Measurements from ENCODE around the gene COMMD10.

Gene COMMD10

DNA sequence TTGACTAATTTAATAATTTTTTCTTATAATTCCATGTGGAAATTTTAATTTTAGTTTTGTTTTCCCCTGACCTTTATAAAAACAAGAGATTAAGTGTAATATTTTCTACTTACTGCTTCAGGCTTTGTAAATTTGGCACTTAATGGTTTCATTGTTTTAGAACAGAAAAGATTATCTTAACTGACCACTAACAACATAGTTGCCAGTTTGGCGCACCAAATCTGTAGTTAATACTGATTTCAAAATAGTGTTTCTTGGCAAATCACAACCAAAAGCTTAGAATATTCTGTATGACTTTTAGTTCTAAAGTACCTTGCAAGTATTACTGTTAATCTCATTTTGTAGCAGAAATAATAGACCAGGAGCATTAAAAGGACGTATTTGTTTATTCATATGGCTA lies 124.3 kb downstream of the COMMD10 start:
- ATAC-seq (ENCODE audit: low read depth) = no peak
- Mint-ChIP-seq H3K27ac (no peak overlapping the region), H3K27me3 (no peaks in the 10 kb centered on the region), H3K36me3 (peaks cover 4% of the 10 kb centered on the region), H3K4me1 (peaks cover 3% of the 10 kb centered on the region), H3K4me3 (no peak overlapping the region), H3K9me3 (no peaks in the 10 kb centered on the region)
- no peak for DNase-seq (ENCODE audit: low spot score in 2 of 2)

DNA sequence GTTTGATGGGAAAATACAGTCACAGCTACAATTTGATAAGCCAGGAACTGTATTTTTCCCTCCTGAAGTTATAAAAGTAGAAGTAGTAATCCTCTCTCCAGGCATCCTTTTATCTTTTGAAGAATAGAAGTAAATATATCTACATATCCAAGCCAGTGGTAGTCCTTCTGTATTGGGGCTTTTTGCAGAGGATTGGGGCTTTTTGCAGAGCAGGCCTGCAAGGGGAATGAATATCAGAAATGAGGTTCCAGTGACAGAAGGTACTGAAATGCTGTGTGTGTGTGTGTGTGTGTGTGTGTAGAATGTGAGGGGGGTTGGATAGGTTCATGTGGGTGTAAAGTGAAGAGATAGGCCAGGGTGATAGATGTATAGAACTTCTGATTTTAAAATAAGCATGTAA lies 127.4 kb downstream of the COMMD10 start:
- no peak overlapping the region for H3K27ac Mint-ChIP-seq
- ATAC-seq (ENCODE audit: low read depth) (no peak), DNase-seq (ENCODE audit: low spot score in 2 of 2) (no peak)
- H3K4me3 Mint-ChIP-seq = no peak overlapping the region
- H3K27me3 Mint-ChIP-seq = no peaks in the 10 kb centered on the region
- peaks cover 7% of the 10 kb centered on the region for H3K36me3 Mint-ChIP-seq
- H3K9me3 Mint-ChIP-seq = no peaks in the 10 kb centered on the region
- peaks cover 3% of the 10 kb centered on the region for H3K4me1 Mint-ChIP-seq

- ATAC-seq (ENCODE audit: low read depth) (no peak), DNase-seq (ENCODE audit: low spot score in 2 of 2) (no peak)
- H3K4me1 Mint-ChIP-seq = peaks cover 6% of the 10 kb centered on the region
- H3K27ac Mint-ChIP-seq = no peak overlapping the region
- H3K36me3 Mint-ChIP-seq = peaks cover 19% of the 10 kb centered on the region
- no peak overlapping the region for H3K4me3 Mint-ChIP-seq
- H3K9me3 Mint-ChIP-seq = no peaks in the 10 kb centered on the region
- no peaks in the 10 kb centered on the region for H3K27me3 Mint-ChIP-seq
These were observed 131.4 kb downstream of the COMMD10 start for GRCh38 chr5:116216246-116216645.

- Mint-ChIP-seq H3K9me3 (peaks cover 5% of the 10 kb centered on the region), H3K4me1 (peaks cover 7% of the 10 kb centered on the region), H3K4me3 (no peak overlapping the region), H3K27ac (no peak overlapping the region), H3K27me3 (no peaks in the 10 kb centered on the region), H3K36me3 (peaks cover 43% of the 10 kb centered on the region)
- DNase-seq (ENCODE audit: low spot score in 2 of 2) = no peak
- no peak for ATAC-seq (ENCODE audit: low read depth)
These were observed 140.6 kb downstream of the COMMD10 start for GRCh38 chr5:116225281-116225922.

DNA sequence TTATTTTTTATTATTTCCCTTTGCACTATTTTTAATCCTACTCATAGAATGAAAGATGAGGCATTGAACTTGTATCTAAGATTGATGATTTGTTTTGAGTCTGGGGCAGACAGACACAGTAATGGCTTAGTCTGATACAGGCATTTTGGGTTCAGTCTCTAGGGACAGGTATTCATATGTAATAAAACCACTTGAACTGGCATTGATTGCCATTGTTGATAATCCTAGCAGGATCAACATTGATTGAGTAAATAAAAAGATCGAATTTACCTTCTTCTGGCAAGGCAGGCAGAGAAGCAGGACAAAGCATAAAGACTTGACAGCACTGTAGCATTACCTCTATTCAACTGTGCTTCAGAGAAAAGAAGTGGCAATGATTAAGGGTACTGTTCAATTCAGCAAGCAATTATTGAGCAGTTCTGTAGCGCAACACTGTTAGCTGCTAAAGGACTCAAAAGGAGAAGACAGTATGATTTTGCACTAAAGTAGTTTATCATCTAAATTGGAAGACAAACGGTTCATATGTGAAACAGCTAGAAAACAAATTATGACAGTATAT lies 144.4 kb downstream of the COMMD10 start:
- H3K27me3 Mint-ChIP-seq = no peaks in the 10 kb centered on the region
- H3K4me3 Mint-ChIP-seq = no peak overlapping the region
- peaks cover 9% of the 10 kb centered on the region for H3K4me1 Mint-ChIP-seq
- no peak overlapping the region for H3K27ac Mint-ChIP-seq
- H3K9me3 Mint-ChIP-seq = peaks cover 4% of the 10 kb centered on the region
- DNase-seq (ENCODE audit: low spot score in 2 of 2) = no peak
- no peak for ATAC-seq (ENCODE audit: low read depth)
- H3K36me3 Mint-ChIP-seq = peaks cover 33% of the 10 kb centered on the region

DNA sequence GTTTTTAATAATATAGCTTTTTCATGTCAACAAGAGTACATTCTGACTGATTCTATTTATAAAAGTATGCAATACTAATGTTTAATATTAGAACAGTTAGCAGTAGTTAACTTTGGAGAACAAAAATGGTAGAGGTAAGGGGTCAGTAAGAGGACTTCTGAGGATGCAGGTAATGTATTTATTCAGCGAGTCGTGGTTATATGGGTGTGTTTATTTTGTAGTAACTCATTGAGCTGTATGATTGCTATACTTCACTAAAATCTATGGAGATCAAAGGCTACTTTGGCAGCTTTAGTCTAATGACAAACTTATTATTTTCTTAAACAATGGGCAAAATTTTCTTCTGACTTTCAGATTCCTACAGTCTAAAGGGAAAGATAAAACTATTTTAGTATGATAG lies 146.5 kb downstream of the COMMD10 start:
- H3K36me3 Mint-ChIP-seq = peaks cover 29% of the 10 kb centered on the region

DNA sequence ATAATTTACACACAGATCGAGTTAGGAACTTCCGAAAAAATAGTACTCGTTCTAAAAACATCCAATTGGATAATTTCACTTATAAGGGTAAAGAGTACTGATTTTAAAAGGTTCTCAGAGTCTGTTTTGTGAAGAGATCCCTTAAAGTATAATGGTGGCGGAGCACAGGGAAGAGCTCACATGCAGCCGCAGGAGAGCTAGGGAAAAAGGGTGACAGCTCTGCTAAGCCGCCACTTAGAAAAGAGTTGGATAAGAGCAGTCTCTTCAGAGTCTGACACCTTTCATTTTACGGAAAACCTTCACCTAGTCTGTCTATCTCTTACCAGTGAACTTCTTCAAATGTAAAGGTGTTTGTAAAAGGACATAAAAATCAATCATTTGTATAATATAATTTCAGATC lies 149.9 kb downstream of the COMMD10 start:
- H3K27ac Mint-ChIP-seq = no peak overlapping the region
- peaks cover 2% of the 10 kb centered on the region for H3K9me3 Mint-ChIP-seq

More for the DNA sequence above, 146.5 kb downstream of the COMMD10 start:
- Mint-ChIP-seq H3K27ac (no peak overlapping the region), H3K4me1 (peaks cover 2% of the 10 kb centered on the region), H3K4me3 (no peak overlapping the region), H3K9me3 (no peaks in the 10 kb centered on the region), H3K27me3 (no peaks in the 10 kb centered on the region)
- no peak for DNase-seq (ENCODE audit: low spot score in 2 of 2)
- no peak for ATAC-seq (ENCODE audit: low read depth)

DNA sequence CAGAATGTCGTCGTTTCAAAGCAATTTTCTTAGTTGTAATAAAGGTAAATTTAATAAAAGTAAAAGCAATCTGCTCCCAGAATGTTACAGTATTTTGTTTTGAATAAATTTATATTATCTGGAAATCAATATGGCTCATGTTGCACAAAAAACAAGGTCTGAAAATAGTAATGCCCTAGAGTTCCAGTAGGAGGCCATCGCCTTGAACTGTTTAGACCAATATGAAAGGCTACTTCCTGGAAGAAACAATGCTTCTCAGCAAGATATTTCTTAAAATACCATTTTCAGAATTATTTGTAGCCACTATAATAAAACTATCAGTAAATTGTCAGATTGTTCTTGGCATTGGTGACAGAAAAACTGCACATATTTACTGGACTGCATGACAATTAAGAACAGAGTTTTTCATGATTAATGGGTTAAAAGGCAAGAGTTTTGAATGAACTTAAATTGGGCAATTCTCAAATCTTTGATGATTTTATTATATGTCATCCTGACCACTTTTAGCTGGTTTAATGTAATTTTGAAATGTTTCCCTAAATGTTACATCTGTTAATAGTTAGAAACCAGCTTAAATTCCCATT lies 153.2 kb downstream of the COMMD10 start:
- DNase-seq (ENCODE audit: low spot score in 2 of 2) (no peak), ATAC-seq (ENCODE audit: low read depth) (no peak)
- Mint-ChIP-seq H3K9me3 (peaks cover 5% of the 10 kb centered on the region), H3K27me3 (no peaks in the 10 kb centered on the region), H3K27ac (no peak overlapping the region), H3K4me3 (no peak overlapping the region), H3K4me1 (peaks cover 5% of the 10 kb centered on the region), H3K36me3 (peaks cover 40% of the 10 kb centered on the region)

More for the DNA sequence above, 149.9 kb downstream of the COMMD10 start:
- ATAC-seq (ENCODE audit: low read depth) (no peak), DNase-seq (ENCODE audit: low spot score in 2 of 2) (no peak)
- no peak overlapping the region for H3K4me3 Mint-ChIP-seq
- H3K36me3 Mint-ChIP-seq = peaks cover 28% of the 10 kb centered on the region
- H3K27me3 Mint-ChIP-seq = no peaks in the 10 kb centered on the region
- H3K4me1 Mint-ChIP-seq = peaks cover 5% of the 10 kb centered on the region

- no peak overlapping the region for H3K27ac Mint-ChIP-seq
- ATAC-seq (ENCODE audit: low read depth) = no peak
- peaks cover 36% of the 10 kb centered on the region for H3K36me3 Mint-ChIP-seq
- H3K4me1 Mint-ChIP-seq = no peaks in the 10 kb centered on the region
- DNase-seq (ENCODE audit: low spot score in 2 of 2) = no peak
- H3K27me3 Mint-ChIP-seq = no peaks in the 10 kb centered on the region
- H3K9me3 Mint-ChIP-seq = peaks cover 12% of the 10 kb centered on the region
- no peak overlapping the region for H3K4me3 Mint-ChIP-seq
These were observed 157.5 kb downstream of the COMMD10 start for GRCh38 chr5:116242343-116242742.

GRCh38 chr5:116248432-116248831 lies 163.6 kb downstream of the COMMD10 start:
- H3K27ac Mint-ChIP-seq = no peak overlapping the region
- no peak for DNase-seq (ENCODE audit: low spot score in 2 of 2)
- no peaks in the 10 kb centered on the region for H3K4me1 Mint-ChIP-seq
- no peaks in the 10 kb centered on the region for H3K27me3 Mint-ChIP-seq
- peaks cover 14% of the 10 kb centered on the region for H3K9me3 Mint-ChIP-seq
- H3K36me3 Mint-ChIP-seq = peaks cover 33% of the 10 kb centered on the region
- ATAC-seq (ENCODE audit: low read depth) = no peak
- no peak overlapping the region for H3K4me3 Mint-ChIP-seq

- Mint-ChIP-seq H3K27ac (no peak overlapping the region), H3K4me3 (no peak overlapping the region), H3K9me3 (peaks cover 16% of the 10 kb centered on the region), H3K4me1 (no peaks in the 10 kb centered on the region), H3K27me3 (no peaks in the 10 kb centered on the region), H3K36me3 (peaks cover 38% of the 10 kb centered on the region)
- ATAC-seq (ENCODE audit: low read depth) = no peak
- DNase-seq (ENCODE audit: low spot score in 2 of 2) = no peak
These were observed 164.8 kb downstream of the COMMD10 start for GRCh38 chr5:116249648-116250047.

DNA sequence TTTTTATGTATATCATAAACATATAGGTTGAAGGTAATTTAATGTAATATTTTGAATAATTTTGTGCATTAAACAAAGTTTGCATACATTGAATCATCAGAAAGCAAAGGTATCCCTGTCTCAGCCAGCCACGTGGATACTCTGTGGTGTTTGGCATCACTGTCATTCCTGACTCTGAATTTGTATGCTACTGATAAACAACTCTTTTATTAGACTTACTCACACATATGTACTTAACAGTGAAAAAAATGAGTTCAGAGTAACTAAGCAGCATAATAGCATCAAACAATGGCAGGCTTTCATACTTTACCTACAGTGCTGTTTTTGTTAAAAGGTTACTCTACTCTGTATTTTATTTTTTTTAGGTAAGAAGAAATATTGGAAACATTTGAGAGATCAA lies 171.9 kb downstream of the COMMD10 start:
- no peak overlapping the region for H3K27ac Mint-ChIP-seq
- DNase-seq (ENCODE audit: low spot score in 2 of 2) = no peak
- H3K4me3 Mint-ChIP-seq = no peak overlapping the region
- no peaks in the 10 kb centered on the region for H3K4me1 Mint-ChIP-seq
- H3K27me3 Mint-ChIP-seq = no peaks in the 10 kb centered on the region
- no peak for ATAC-seq (ENCODE audit: low read depth)
- peaks cover 10% of the 10 kb centered on the region for H3K9me3 Mint-ChIP-seq
- peaks cover 35% of the 10 kb centered on the region for H3K36me3 Mint-ChIP-seq

DNA sequence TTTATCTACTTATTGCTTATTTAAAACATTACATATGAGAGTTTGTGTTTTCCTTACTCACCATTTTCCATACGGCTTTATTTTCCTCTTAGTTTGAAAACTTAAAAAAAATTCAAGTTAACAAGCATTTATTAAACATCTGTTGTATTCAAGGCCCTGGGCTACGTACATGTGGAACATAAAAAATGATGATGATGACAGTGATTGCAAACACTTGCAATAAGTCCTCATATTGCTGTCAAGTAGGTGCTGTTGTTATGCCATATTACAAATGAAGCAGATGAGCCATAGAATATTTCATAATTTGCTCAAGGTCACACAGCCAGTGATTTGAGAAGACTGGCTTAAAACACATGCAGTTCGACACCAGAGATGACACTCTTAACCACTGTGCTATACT lies 180.6 kb downstream of the COMMD10 start:
- H3K9me3 Mint-ChIP-seq = peaks cover 3% of the 10 kb centered on the region
- no peaks in the 10 kb centered on the region for H3K4me1 Mint-ChIP-seq
- no peak for ATAC-seq (ENCODE audit: low read depth)
- H3K4me3 Mint-ChIP-seq = no peak overlapping the region
- H3K27ac Mint-ChIP-seq = no peak overlapping the region
- H3K27me3 Mint-ChIP-seq = no peaks in the 10 kb centered on the region
- DNase-seq (ENCODE audit: low spot score in 2 of 2) = no peak
- H3K36me3 Mint-ChIP-seq = peaks cover 37% of the 10 kb centered on the region

GRCh38 chr5:116271446-116272025 lies 186.7 kb downstream of the COMMD10 start:
- H3K9me3 Mint-ChIP-seq = peaks cover 9% of the 10 kb centered on the region
- no peaks in the 10 kb centered on the region for H3K27me3 Mint-ChIP-seq
- no peak for DNase-seq (ENCODE audit: low spot score in 2 of 2)
- H3K27ac Mint-ChIP-seq = no peak overlapping the region
- H3K4me3 Mint-ChIP-seq = no peak overlapping the region
- H3K36me3 Mint-ChIP-seq = peaks cover 35% of the 10 kb centered on the region
- ATAC-seq (ENCODE audit: low read depth) = no peak
- no peaks in the 10 kb centered on the region for H3K4me1 Mint-ChIP-seq

All from memory B cell (primary cell).